NCI-H774 (cell line): Measurements from ENCODE around the gene PSKH1.

Experiments used
- DNase-seq: peaks from one replicate; lab custom pipeline; 2025; lab: John Stamatoyannopoulos, UW

PSKH1 gene

DNA sequence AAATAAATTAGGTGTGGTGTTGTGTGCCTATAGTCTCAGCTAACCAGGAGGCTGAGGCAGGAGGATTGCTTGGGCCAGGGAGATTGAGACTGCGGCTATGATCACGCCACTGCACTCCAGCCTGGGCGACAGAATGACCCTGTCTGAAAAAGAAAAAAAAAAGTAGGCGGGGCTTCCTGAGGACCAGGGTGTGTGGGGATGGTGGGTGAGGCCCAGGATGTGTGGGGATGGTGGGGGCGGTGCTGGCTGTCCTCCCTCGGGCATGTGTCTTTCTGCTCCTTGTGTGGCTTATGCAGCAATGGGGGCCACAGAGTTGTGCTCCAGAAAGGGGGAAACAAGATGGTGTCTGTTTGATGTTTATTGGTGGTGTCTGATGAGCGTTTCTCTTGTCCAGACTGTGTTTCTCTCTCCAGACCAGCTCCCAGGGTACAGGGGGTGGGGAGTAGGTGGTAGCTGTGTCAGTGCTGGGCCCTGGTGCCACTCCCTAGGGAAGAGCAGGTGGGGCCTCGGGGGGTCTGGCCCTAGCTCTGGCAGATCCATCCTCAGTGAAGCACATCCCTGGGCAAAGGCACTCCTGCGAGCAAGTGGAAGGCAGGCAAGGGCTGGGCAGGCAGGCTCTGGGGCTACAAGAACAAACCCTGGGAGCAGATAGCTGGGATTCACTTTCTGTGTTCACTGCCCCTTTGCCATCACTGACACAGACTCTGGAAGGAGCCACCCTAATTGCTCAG lies 48.6 kb downstream of the PSKH1 start:
- DNase-seq: no peak

DNA sequence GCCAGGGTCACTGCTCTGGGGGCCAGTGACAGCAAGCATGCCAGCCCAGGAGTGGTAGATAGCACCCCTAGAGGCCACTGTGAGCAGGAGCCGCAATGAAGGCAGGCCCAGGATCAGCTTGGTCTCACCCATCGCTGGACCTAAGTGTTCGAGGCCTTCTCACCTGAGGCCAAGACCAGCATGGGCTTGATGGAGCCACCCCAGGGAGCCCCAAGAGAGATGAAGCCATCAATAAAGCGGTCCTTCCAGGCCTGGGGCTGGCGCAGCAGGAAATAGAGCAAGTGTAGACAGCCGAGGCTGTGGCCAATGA lies 49.1 kb downstream of the PSKH1 start:
- DNase-seq: no peak

DNA sequence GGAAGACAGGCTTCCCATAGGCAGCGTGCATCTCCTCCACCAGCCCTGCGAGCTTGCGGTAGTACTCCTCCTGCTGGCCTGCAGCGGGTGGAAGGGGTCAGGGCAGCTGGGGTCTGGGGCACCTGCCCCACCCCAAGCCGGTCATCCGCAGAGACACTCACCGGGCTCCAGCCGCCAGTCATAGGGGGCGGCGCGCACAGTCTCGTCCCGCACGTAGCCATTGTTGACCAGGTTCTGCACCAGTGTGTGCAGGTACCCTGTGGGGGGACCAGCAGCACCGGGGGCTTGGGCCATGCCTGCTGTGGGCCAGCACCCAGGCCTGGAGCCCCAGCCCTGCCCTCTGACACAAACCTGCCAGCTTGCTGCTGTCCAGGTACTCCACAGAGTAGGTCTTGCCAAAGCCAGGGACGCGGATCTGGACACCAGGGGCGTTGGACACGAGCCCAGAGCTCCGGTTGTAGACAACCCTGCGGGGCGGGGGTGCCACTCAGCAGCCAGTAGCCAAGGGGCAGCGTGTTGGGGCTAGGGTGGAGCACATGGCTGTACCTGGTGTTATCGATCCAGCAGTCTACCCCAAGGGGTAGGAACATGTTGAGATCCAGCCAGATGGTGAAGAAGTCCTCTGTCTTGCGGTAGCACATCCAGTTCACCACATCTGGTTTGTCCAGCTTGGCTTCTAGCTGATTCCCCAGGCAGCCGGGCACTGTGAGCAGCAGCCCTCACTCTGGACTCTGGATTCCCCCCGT lies 49.6 kb downstream of the PSKH1 start:
- DNase-seq: no peak

DNA sequence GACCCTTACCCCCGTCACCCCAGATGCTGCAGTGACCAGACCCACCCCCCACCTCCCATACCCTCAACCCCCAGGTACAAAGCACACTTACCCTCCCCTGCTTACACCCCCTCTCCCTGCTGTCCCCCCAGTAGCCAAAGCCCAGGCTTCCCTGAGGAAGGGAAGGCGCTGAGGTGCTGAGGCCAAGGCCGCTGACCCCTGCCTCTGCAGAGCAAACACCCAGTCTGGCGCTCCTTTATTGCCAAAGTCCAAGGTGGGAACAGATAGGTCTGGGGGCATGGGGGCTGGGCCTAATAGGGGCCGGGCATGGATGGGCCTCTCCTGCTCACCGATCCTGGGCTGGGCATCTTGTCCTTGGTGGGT lies 50.2 kb downstream of the PSKH1 start:
- DNase-seq: no peak

DNA sequence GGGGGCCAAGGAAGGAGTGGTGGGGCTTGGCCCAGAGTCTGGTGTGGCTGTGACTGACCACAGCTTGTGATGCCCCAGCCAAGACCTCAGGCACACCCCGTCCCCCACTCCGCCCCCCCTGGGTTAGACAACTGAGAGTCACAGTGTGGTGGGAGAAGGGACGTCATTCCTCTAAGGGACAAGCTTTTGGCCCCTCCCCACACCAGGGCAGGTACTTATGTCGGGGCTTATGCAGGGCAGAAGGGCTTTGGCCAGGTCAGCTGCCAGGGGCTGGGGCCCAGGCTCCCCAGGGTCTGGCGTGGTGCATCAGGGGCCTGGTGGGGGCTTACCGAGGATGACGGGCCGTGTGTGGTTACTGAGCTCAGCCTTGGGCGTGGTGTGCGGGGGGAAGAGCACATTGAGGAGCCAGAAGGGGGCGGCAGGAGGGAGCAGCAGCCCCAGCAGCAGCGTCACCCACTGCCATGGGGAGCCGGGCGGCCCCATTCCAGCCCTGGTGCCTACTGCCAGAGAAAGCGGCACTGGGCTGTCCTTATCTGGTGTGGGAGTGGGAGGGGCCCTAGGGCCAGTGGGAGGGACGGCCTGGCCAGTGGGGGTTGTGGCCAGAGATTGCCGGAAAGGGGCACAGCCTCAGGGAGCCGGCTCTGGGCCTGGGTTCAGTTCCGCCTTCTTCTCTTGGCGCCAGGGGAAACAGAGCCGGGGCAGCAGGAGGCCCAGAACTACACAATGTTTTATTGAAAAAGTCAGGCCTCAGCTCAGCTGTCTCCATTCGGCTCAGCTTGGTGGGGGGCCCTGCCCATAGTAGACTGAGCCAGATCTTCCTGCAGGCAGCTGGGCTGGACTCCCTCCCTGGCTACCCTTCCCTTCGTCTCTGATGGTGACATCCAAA lies 50.8 kb downstream of the PSKH1 start, which contains the start of gene LCAT:
Gene LCAT (minus strand): TSS at position 502 of the 886 bp plus-strand sequence. CDS start 19 bp downstream, at position 483.
- DNase-seq: no peak

DNA sequence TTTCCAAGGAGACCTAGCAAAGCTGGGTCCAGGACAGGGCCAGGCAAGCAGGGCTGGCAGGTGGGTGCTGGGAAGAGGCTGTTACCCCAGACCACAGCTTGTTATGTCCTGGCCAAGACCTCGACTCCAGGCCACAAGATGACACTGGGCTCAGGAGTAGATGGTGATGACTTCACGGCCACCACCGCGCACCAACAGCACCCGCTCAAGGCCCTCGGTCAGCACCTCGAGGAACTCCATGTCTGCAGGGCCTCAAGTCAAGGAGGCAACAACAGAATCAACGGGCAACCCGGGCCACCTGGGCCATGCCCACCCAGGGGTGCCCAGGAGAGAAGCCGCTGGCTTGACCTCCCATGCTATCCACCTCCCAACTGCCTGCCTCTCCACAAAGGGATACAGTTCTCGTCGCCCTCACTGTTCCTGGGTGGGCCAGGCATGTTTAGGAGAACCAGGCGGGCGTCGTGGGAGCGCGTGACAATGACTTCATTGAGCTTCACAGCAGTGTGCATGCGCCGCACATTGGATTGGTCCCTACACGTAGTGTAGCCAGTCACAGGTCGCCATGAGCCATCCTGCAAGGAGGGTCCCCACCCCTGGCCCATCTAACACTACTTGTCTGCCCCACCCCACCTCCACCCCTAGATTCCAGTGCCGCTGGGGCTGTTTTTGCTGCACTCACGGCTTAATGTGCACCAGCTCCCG lies 51.8 kb downstream of the PSKH1 start:
- no peak for DNase-seq

DNA sequence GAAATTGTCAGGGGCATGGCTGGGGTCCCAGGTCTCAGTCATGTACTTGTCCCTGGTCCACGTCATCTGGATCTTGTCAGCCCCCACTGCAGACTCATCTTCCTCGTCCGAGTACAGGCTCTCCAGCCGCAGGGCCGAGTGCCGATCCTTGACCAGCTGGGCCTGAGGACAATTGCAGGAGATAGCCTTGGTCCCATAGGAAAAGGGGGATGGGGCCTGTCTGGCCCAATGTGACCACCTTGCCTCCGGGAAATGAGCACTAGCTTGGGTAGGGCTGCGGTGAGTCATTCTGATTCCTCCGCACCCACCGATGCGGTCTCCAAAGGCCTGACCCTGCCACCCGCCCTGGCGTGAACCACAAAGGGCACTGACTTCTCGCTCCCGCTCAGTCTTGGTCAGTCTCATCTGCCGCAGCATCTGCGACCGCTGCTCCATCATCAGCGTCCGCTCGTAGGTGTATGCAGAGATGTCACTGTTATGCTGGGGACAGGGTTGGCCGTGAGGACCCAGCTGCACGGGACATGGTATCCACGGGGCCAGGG lies 52.4 kb downstream of the PSKH1 start:
- DNase-seq: no peak

DNA sequence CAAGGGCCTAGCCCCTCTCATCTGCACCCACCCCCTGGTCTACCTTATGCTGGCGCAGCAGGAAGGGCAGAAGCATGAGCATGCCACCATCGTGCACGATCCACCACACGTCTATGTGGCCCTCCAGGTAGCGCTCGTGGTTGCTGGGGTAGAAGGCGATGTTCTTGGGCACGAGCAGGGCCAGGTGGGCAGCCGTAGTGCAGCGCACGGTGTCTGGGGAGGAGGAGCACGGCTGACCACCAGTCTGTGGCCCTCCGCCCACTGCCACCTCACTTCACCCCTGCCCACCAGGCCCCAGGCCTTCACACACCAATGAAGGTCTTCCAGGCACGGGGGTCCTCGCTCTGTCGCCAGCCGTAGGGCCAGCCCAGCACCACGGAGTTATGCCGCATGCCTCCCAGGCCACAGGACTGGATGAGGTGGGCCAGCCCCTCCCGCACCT lies 53.1 kb downstream of the PSKH1 start:
- DNase-seq: no peak

DNA sequence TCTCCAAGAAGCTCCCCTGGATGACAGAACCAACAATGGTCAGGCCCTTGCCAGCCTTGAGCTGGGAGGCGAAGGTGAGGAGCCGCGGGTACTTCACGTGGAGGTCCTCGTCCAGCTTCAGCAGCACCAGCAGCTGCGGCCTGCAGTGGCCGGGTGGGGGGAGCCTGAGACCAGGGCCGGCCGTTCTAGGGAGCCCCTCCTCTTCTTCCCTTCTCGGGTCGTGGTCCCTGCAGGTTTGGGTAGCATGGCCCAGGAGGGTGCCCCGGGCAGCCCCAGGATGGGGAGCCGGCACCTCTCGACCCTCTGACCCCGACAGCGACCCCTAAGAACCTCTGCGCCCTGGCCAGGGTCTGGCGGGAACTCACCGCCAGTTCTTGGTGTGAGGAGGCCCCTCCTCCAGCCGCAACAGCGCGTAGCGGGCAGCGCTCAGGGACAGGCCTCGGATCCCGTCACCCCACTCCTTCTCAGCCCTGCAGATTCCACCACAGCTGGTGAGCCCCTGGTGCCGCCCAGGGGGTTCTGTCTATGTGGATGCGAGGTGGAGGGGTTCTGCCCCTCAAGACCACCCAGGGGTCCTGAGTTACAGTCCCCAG lies 54.0 kb downstream of the PSKH1 start:
- DNase-seq: no peak

DNA sequence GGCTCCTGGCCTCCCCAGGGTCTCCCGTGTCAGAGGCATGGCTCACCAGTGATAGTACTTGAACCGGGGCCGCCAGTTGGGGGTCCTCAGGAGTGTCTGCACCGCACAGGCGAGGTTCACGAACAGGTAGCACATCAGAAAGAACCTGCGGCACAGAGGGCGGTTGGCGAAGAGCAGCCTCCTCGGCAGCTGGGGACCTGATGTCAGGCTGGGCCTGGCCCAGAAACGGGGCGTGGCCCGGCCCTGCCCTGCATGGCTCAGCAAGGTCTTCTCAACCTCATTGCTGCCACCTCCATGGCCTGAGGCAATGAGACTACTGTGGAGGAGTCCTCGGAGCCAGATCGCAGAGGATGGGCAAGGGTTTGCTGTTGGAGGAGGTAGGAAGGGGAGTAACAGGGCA lies 55.0 kb downstream of the PSKH1 start:
- no peak for DNase-seq

DNA sequence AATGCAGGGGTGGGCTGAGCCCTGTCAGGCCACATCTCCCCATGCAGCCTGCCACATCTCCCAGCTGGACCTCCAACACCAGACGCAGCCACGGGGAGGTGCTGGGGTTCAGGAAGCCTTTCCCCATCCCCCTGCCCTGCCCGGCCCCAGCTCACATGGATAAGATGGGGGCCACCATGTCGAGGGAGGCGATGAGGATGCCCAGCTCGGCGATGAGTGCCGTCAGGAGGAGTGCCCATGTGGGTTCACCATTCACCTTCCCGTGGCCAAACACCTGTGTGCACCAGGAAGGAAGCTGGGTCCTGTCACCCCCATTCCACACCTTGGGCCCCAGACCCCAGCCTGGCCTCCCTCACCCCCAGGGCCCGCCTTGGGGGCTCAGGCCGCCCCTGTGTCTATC lies 56.6 kb downstream of the PSKH1 start:
- no peak for DNase-seq

DNA sequence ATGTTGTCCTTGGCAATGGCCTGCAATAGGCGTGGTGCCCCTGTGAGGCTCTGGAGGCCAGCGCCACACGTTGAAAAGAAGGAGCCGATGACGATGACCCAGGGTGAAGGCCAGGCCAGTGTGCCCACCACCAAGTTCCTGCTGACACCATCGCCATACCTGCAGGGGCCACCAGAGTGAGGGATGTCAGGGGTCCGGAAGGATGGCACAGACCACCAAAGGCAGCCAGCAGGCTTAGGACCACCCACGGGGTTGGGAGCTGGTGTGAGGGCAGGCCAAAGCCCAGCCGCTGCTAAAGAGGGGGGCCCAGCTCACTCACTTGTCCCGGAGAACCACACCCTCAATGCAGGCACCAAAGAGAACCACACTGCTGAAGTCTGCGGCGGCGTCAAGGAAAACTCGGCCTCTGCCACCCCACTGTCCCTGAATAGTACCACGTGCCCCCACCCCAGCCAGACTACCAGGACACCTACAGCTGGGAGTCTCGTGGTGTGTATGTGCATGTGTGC lies 57.3 kb downstream of the PSKH1 start:
- DNase-seq: no peak

DNA sequence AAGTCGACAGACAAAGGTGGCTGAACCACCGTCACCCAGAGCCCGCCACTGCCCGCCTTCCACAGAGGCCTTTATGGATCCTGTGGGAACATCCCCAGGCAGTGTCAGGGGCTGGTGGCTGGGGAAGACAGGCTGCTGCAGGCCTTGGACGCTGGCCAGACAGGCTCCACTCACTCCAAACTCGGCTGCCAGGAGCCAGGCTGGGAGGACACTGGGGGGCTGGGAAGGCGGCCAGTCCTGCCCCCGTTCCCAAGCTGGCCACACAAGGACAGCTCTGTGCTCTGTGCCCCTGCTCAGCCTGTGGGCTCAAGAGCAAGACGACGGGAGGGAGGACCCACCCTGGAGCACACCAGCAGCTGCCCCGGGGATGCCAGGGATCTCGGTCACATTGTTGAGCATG lies 58.4 kb downstream of the PSKH1 start:
- no peak for DNase-seq

DNA sequence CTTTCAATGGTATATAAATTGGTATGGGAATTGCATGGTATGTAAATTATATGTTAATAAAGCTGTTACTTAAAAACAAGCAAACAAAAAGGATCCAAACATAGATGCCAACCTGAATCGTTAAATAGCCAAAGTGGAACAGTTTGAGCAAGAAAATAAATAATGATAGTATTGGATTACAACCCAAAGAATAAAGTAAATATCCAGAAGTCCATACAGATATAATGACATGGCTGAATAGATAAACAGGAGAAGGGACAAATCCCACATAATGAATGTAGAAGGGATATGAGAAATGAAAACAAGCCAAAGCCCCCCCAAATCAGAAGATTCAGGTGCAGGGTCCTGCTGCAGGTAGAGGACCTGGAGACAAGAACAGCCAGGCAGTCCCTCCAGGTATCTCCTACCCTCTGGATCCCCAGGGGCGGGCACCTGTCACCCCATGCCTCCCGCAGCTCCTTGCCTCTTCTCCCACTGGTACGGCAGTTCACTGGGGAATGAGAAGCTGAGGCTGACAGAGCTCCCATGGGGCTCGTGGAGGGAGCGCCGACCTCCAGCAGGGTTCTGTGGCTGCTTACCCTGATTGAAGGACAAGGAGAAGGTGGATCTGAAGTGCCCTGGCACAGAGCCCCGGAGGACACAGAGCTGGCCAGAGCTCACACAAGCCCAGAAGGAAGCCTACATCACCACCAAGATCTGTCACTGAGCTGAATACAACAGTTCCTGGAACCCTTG lies 60.8 kb downstream of the PSKH1 start:
- DNase-seq: no peak

DNA sequence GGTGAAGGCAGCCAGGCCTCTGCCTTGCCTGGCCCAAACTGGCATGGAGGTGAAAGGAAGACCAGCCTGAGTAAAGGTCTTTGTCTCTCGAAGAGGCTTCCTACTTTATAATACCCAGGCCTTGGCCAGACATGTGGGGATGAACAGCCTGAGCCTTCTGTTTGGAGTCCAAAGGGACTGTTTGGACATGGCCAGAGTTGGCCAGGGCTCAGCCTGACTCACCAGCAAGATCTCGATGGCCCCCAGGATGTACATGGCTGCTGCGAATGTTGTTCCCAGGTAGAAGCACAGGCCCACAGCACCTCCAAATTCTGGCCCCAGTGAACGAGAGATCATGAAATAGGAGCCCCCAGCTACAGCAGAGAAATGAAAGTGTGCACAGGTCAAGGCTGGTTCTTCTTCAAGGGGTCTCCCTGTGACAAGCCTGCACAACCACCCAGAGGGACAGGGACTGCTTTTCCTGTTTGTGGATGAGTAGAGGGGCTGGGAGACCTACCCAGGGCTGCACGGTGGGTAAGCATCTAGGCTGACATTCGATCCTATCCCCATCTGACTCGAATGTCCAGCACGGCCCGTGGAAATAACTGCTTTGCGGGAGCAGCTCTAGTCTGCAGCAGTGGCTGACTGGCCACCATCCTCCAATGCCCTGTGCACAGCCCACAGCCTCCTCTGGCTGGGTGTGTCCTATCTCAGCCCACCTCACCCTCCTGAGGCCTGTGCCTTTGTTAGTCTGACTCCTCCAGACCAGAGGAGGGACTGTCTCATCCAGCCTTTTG lies 61.6 kb downstream of the PSKH1 start:
- DNase-seq: no peak

DNA sequence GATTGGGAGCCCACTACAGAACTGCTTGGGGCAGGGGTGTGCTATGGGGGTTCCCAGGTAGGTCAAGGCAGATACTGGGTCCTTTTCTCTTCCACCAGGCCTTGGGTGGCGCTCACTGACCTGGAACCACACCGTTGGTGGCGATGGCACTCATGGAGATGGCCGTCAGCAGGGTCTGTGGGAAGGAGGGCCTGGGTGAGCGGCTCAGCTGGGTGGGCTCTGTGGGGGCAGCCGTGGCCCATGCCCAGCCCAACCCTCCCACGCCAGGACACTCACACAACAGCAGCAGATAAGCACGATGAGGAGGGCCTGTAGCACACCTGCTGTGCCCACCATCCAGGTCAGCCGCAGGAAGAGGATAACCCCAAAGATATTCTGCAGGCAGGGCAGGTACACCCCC lies 64.6 kb downstream of the PSKH1 start:
- no peak for DNase-seq

DNA sequence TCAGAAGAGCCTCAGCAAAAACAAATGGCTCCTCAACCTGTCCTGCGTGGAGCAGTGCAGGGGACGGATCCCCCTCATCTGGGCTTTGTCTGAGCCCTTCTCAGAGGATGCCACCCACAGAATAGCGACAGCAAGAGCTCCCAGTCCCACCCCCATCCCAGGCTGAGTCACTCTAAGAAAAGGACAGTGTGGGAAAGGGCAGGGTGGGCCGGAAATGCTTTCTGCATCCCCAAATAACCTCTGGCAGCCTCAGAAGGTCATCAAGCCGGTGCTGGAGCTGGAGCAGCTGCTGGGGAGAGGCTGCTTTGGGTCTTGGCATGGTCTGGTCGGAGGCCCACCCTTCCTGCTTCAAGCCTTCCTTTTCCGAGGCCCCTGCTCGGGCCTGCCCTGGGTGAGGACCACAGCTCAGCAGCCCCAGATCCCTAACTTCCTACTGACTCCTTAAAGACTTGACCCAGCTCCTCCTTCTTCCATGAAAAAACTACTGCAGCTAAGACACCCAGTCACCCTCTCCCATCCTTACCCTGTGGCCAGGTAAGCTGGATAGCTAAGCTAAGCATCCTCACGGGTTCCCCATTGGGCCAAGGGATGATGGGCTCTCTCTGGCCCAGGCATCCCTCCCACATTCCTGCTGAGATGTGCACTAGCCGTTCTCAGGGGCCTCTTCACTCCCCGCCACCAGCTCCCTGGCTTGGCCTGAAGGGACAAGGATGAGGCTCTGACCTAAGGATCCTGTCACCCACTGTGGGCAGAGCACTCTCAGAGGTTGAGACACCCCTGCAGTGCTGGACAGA lies 66.7 kb downstream of the PSKH1 start:
- no peak for DNase-seq

DNA sequence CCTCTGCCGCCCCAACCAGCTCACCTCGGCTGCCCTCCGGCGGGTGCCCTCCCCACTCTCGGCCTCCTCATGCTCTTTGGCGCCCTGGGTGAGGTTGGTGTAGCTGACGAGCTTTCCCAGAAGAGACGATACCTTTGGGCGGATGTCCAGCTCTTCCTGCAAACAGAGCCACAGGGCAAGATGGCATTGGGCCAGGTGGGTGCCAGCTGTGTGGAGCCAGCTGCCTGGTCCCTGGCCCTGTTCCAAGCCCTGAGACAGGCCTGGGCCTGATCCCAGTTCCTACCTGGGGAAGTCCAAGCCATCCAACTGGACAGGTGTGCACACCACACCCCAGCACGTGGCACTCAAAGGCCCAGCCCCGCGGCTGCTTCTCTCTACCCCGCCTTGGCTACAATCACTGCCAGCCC lies 68.5 kb downstream of the PSKH1 start:
- peak; percentile 89 for DNase-seq

DNA sequence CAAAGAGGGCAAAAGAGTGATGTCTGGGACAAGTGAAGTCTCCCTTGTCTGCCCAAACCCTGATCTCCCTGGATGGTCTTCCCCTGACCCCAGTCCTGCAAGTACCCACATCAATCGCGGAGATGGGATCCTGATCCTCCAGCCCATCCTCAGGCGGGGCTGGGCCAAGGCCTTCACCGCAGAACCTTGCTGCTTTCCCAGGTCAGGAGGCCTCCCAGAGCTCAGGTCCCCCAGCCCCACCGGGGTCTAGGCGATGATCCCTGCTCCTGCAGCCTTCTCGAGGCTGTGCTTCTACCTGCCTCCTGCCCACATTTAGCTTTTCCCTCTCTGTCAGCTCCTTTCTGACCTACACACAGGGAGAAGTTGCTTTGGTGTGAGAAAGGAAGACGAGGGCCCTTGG lies 69.1 kb downstream of the PSKH1 start:
- DNase-seq: no peak
